VCaP (cell line): Measurements from ENCODE around the gene E2F4.

ENCODE experiments used
- H3K27ac ChIP-seq: fragments of 450-650 bp; 2 replicates; pipeline ENCODE4 v1.5.1; 2017
- TF ChIP-seq, protein P1 (sequence below): fragments of 450-650 bp; conservative IDR thresholded peaks from 2 replicates; pipeline ENCODE4 v1.5.1; 2017; ENCODE audit warnings: mild to moderate bottlenecking, moderate library complexity

E2F4 gene

DNA sequence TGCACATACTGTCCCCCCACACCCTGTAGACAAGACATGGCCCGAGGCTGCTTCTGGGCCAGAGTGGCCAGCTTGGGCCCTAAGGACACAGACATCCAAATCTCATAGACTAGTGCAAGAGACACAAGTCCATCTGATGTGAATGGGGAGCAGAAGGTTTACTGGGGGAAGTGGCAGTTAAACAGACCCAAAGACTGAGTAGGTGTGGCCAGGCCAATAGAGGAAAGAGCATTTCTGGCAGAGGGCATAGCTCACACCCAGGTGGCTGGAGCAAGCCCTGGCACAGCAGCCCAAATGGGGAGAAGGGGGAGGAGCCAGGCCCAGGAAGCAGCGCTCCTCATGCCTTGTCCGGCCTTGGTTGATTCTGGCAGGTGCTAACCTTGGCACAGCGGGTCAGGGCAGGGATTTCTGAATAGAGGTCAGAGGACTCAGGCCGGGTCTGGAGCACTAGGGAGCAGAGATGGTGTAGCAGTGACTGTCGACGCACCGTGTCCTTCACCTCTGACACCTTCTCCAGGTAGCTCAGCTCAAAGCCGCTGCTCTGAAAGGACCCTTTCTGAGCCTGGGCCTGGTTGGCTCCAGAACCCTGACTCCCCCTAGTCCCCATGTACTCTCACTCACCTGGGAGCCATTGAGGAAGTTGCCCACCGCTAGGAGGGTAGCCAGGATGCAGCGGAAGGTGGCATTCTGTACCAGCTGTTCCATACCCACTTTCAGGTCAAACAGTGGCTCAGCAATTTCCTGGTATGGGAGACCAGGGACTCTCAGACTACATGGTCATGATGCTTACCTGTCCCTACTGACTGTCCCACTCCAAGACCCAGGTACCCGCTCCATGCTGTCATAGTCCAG is 39.1 kb downstream of the E2F4 start:
- TF ChIP-seq, protein P1, sequence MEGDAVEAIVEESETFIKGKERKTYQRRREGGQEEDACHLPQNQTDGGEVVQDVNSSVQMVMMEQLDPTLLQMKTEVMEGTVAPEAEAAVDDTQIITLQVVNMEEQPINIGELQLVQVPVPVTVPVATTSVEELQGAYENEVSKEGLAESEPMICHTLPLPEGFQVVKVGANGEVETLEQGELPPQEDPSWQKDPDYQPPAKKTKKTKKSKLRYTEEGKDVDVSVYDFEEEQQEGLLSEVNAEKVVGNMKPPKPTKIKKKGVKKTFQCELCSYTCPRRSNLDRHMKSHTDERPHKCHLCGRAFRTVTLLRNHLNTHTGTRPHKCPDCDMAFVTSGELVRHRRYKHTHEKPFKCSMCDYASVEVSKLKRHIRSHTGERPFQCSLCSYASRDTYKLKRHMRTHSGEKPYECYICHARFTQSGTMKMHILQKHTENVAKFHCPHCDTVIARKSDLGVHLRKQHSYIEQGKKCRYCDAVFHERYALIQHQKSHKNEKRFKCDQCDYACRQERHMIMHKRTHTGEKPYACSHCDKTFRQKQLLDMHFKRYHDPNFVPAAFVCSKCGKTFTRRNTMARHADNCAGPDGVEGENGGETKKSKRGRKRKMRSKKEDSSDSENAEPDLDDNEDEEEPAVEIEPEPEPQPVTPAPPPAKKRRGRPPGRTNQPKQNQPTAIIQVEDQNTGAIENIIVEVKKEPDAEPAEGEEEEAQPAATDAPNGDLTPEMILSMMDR: no peak
- no peak overlapping the region for H3K27ac ChIP-seq

DNA sequence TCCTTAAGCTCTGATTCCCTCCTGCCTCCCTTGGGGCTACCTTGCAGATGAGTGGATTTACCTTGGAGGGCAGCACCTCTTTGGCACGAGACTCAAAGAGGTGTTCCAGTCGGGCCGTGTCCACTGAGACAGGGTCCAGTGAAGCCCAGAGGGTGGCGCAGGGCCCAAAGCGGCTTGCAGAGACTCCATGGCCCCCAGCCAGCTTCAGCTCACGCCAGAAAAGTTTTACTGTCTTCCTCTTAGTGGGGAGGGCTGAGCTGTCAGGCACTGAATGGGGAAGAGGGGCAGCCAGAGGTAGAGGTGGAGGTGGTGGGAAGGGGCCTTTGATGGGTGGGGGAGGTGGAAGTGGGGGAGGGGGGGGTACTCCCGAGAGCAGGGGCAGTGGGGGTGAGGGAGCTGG is 41.6 kb downstream of the E2F4 start:
- no peak overlapping the region; the same call in 1 of the 2 replicates for H3K27ac ChIP-seq
- TF ChIP-seq, protein P1: peak; percentile 45

DNA sequence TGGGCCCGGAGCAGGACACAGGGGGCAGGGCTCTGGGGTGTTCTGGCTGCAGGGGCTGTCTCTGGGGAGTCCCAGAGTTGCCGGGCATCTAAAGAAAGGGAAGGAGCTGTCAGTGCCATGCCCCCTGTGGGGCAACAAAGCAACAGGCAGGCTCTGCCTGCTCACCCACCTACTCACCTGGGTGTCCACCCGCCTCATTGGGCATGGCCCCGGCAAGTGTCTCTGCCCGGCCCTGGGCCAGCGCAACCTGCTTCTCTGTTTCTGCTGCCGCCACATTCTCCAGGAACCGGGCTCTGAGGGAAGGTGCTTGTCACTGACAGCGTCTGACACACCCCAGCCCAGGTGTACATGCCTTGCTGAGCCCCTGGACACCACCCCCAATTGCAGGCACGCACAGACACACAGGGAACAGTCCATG is 42.2 kb downstream of the E2F4 start:
- TF ChIP-seq, protein P1: no peak
- no peak overlapping the region; the same call in 1 of the 2 replicates for H3K27ac ChIP-seq

DNA sequence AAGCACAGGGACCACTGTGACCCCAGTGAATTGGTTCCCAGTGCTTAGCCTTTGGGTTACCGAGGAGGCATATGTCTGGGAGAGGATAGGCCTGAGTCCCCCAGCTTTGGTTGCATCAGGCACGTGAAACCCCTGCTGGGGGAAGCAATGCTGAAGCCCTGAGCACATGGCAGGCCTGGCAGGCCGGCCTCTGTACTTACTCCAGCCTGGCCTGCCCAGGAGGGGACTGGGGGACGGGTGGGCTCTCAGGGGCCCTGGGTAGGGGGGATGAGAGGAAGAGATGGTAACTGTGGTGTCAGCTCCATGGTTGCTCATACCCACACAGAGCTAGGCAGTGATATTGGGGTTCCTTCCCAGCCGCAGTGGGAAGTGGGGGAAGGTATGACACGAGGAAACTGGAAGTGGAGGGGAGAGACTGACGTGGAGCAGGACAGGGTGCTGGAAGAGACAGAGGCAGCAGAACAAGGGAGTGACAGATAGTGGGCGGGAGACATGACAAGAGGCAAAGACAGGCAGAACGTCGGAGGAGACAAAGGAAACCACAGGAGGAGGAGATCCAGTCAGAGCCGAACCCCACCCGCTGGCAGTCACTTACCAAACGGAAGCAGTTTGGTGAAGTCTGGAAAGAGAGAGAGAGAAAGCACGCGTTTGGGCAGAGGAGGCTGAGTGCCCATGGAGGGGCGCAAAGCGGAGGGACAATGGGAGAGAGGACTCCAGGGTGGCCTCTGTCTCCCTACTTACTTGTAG is 44.0 kb downstream of the E2F4 start:
- no peak overlapping the region for H3K27ac ChIP-seq
- TF ChIP-seq, protein P1: no peak

DNA sequence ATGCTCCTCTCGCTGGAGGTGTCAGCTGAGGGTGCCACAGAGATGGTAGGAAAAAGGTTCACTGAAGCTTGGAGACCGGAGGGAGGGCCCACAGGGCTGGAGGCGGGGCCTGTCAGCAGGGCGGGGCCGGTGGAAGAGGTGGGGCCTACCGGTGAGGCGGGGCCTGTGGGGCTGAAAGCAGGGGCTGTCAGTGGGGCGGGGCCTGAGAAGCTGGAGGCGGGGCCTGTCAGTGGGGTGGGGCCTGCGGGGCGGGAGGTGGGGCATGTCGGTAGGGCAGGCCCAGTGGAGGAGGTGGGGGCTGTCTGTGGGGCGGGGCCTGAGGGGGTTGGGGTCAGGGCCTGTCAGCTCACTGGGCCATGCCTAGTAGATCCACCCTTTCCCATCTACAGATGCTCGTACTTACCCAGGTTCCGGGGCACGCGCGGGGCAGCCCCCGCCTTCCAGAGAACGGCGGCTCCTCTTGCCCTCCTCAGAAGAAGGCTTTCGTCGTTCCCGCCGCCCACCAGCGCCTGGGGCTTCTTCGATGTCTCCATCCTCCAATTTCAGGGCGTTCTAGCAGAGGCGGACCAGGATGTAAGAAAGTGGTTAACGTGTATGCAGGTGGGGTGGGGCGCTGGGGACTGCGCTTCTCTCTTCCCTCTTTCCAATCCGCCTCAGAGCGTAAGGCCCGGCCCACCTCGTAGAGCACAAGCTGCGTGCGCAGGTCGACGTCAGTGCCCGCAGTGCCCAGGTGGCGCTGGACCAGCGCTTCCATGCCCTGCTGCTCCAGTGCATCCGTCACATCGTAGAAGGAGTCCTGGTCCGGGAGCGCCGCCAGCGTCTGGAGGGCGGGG is 44.8 kb downstream of the E2F4 start:
- TF ChIP-seq, protein P1: no peak

DNA sequence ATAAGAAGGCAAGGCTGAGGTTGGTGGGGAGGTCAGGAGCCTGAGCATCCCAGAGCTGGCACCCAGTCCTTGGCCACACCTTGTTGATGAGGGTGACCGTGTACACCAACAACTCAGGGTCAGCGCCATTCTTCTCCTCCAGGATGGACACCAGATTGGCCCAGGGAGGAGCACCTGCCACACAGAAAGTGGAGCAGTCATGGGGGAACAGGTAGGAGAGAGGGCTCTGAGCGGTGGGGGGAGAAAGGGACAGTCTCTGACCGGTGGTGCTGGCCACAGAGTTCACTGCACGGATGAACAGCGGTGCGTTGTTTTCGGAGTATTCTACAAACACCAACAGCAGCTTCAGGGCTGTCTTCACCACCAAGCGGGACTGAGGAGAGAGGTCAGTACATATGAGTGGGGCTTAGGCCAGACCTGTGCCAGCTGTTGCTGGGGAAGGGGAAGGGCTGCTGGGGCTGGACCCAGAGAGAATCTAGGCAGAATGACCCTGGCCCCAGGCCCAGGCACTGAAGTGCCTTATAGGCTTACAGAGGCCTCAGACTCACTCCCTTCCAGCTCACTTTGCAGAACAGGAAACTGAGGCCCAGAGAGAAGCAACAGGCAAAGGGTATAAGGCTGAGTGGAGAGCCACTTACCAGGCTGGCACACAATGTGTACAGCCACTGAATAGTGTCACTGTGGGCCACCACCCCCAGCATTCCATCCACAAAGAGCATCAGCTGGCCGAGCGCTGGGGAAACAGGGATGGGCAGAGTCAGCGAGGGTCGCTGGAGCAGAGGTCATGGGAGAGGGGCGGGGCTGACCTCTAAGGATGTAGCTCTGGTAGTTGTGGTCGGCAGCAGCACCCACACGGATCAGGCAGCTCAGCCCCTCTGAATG is 45.7 kb downstream of the E2F4 start:
- TF ChIP-seq, protein P1: no peak
- no peak overlapping the region for H3K27ac ChIP-seq

More for the DNA sequence above, 44.8 kb downstream of the E2F4 start:
- no peak overlapping the region for H3K27ac ChIP-seq
